Gastrocnemius medialis (tissue), 4 donors: ENCODE data around the gene FAP. TPM values are rescaled to one million over a fixed set of nuclear protein-coding genes. Genes with fewer than 3 reads are reported as not detected.
A peak's percentile ranks its signal among the peaks of the same experiment; 100 is the strongest.

Experiments used
- ATAC-seq, 2 donors: fragments of 150-250 bp; one replicate each; pipeline ENCODE4 v1.9.1; 2016
- DNase-seq, 2 donors: peaks; one replicate each; pipeline ENCODE4 v3.0.0-alpha.2; 2019
- H3K27ac ChIP-seq, 4 donors: fragments of 200-600 bp; sonication (generic); 1 replicate in 1 of 4; 2 replicates in 3 of 4; pipeline ENCODE4 v1.5.1; 2016 to 2018; ENCODE audit warnings: mild to moderate bottlenecking in 2 of 4, moderate library complexity in 1 of 4
- H3K27me3 ChIP-seq, 3 donors: fragments of 200-600 bp; sonication (generic) in 2 of 3; 1 replicate in 1 of 3; 2 replicates in 2 of 3; pipeline versions ENCODE4 v1.5.1 to v1.6.0; 2016 to 2019; ENCODE audit warnings: mild to moderate bottlenecking in 1 of 3, moderate library complexity in 1 of 3
- H3K36me3 ChIP-seq, 2 donors: fragments of 200-600 bp; sonication (generic) in 1 of 2; one replicate each; pipeline ENCODE4 v1.5.1; 2017 to 2018
- H3K4me1 ChIP-seq, 2 donors: fragments of 200-600 bp; sonication (generic) in 1 of 2; one replicate each; pipeline ENCODE4 v1.5.1; 2016 to 2017; ENCODE audit warnings: mild to moderate bottlenecking in 2 of 2
- H3K4me3 ChIP-seq, 4 donors: fragments of 200-600 bp; sonication (generic) in 3 of 4; 1 replicate in 1 of 4; 2 replicates in 3 of 4; pipeline ENCODE4 v1.5.1; 2016 to 2019; ENCODE audit warnings: mild to moderate bottlenecking in 2 of 4
- H3K9me3 ChIP-seq, 3 donors: fragments of 200-600 bp; sonication (generic) in 2 of 3; 1 replicate in 1 of 3; 2 replicates in 2 of 3; pipeline ENCODE4 v1.5.1; 2016 to 2019
- POLR2A ChIP-seq, 2 donors: fragments of 450-650 bp; IDR thresholded peaks; one replicate each; pipeline ENCODE4 v1.6.1; 2017; ENCODE audit warnings: antibody characterized with exemption in 2 of 2, mild to moderate bottlenecking in 2 of 2, moderate library complexity in 2 of 2
- in situ Hi-C, 4 donors: fragments of 200-750 bp; cut with MboI; loops; one replicate each; pipeline versions ENCODE4 v1.15.0 to v1.8.0; 2017; ENCODE audit warnings: low sequenced_read_pairs in 4 of 4
- intact Hi-C: fragments of 100-400 bp; cut with DNase I; formaldehyde crosslinking; loops from one replicate; pipeline ENCODE4 v1.15.1; 2023; ENCODE audit warnings: low total_unique reads
- total RNA-seq, 4 donors: library from RNA; depleted of rRNA; stranded (reverse); fragments of >200 nt; gene quantifications; one replicate each; pipeline versions ENCODE4 v1.1.0 to v1.2.3, GENCODE V29; 2016
- TF ChIP-seq, protein P1 (sequence below), 5 experiments: fragments of 450-650 bp in 3 of 5; fragments of 200-600 bp in 2 of 5; sonication (generic) in 2 of 5; IDR thresholded peaks in 4 of 5; conservative IDR thresholded peaks in 1 of 5; 1 replicate in 4 of 5; 2 replicates in 1 of 5; pipeline ENCODE4 v1.5.1; 2016 to 2019; ENCODE audit warnings: antibody characterized with exemption in 5 of 5, mild to moderate bottlenecking in 3 of 5, moderate library complexity in 3 of 5

FAP gene, protein sequence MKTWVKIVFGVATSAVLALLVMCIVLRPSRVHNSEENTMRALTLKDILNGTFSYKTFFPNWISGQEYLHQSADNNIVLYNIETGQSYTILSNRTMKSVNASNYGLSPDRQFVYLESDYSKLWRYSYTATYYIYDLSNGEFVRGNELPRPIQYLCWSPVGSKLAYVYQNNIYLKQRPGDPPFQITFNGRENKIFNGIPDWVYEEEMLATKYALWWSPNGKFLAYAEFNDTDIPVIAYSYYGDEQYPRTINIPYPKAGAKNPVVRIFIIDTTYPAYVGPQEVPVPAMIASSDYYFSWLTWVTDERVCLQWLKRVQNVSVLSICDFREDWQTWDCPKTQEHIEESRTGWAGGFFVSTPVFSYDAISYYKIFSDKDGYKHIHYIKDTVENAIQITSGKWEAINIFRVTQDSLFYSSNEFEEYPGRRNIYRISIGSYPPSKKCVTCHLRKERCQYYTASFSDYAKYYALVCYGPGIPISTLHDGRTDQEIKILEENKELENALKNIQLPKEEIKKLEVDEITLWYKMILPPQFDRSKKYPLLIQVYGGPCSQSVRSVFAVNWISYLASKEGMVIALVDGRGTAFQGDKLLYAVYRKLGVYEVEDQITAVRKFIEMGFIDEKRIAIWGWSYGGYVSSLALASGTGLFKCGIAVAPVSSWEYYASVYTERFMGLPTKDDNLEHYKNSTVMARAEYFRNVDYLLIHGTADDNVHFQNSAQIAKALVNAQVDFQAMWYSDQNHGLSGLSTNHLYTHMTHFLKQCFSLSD
- total RNA-seq, result 10 to 100 TPM in 1 of 4 donors, 1 to 10 TPM in 2, not detected in 1; 4.8 to 10.1 (median 7.0) TPM

DNA sequence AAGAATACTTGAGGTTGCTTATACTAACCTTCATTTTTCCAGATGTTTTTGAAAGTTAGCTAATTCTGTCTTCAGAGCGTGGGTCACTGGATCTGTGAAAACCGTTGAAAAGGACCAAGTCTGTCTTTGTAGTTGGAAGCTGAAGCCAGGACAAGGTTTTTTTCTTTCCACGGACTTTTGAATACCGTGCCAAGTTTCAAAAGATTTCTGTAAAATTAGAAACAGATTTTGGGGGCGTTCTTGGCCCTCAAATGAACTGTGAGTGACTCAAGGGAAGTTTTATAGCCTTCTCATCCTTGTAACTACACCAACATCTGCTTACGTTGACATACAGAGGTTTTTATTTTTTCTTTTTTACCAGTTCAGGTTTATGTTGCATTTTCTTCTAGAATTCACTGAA, at the start of gene FAP:
TSS of gene FAP (minus strand) at position 152 of the 400 bp plus-strand sequence. CDS start at position 34, 118 bp downstream.
- ATAC-seq (peak; percentile 21 to 44), DNase-seq (no peak)
- Histone ChIP-seq H3K36me3 (no peaks in the 10 kb centered on the region), H3K4me1 (peaks cover 0 to 11% of the 10 kb centered on the region in 2 donors), H3K27me3 (no peaks in the 10 kb centered on the region), H3K27ac (peak within 1 kb of the TSS; percentile 4 to 45 (median 37)), H3K4me3 (peak within 1 kb of the TSS; percentile 8 to 34 (median 10)), H3K9me3 (no peaks in the 10 kb centered on the region)
- intact Hi-C loops (no loop called here), in situ Hi-C loops (no loop called here)
- TF ChIP-seq, protein P1, sequence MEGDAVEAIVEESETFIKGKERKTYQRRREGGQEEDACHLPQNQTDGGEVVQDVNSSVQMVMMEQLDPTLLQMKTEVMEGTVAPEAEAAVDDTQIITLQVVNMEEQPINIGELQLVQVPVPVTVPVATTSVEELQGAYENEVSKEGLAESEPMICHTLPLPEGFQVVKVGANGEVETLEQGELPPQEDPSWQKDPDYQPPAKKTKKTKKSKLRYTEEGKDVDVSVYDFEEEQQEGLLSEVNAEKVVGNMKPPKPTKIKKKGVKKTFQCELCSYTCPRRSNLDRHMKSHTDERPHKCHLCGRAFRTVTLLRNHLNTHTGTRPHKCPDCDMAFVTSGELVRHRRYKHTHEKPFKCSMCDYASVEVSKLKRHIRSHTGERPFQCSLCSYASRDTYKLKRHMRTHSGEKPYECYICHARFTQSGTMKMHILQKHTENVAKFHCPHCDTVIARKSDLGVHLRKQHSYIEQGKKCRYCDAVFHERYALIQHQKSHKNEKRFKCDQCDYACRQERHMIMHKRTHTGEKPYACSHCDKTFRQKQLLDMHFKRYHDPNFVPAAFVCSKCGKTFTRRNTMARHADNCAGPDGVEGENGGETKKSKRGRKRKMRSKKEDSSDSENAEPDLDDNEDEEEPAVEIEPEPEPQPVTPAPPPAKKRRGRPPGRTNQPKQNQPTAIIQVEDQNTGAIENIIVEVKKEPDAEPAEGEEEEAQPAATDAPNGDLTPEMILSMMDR (IDR thresholded peaks at IDR 0.05 in 4 of 5, conservative IDR thresholded peaks at IDR 0.05 in 1 of 5), result no peak
- no peak for TF ChIP-seq POLR2A (IDR thresholded peaks at IDR 0.05)

DNA sequence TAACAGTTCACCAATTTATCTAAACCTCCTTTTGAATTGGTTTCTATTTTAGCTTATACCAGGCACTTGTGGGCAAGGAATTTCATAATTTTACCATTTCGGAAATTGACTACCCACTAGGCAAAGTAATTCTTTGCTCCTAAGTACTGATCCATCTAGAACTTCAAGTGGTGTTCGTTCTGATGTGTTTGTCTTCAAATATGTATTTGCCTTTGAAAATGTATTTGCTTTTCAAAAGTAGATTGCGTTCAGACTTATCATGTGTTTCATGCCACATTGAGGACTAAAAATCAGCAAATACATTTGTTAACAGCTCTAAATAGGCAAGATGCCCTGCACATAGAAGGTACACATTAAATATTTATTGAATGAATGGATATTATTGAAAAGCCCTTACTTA, 48.5 kb upstream of the FAP start:
- DNase-seq (no peak), ATAC-seq (no peak)
- TF ChIP-seq, protein P1 (IDR thresholded peaks at IDR 0.05 in 4 of 5, conservative IDR thresholded peaks at IDR 0.05 in 1 of 5), result no peak
- no peak for TF ChIP-seq POLR2A (IDR thresholded peaks at IDR 0.05)
- H3K9me3 ChIP-seq, result no peaks in the 10 kb centered on the region
- intact Hi-C loops (loop anchor here (10.0 kb wide), 1 partner anchor 137 kb away; the partner anchor contains the start of gene GCG), in situ Hi-C loops (loop anchor here in 2 of 4 donors (10.0 kb wide), 2 partner anchors 67 to 137 kb away; partner anchors contain the start of gene GCG (in 1 of the 2))
- no peaks in the 10 kb centered on the region for H3K27me3 ChIP-seq
- no peak overlapping the region for H3K27ac ChIP-seq
- H3K4me3 ChIP-seq, result no peak overlapping the region
- no peaks in the 10 kb centered on the region for H3K36me3 ChIP-seq
- H3K4me1 ChIP-seq, result no peaks in the 10 kb centered on the region

DNA sequence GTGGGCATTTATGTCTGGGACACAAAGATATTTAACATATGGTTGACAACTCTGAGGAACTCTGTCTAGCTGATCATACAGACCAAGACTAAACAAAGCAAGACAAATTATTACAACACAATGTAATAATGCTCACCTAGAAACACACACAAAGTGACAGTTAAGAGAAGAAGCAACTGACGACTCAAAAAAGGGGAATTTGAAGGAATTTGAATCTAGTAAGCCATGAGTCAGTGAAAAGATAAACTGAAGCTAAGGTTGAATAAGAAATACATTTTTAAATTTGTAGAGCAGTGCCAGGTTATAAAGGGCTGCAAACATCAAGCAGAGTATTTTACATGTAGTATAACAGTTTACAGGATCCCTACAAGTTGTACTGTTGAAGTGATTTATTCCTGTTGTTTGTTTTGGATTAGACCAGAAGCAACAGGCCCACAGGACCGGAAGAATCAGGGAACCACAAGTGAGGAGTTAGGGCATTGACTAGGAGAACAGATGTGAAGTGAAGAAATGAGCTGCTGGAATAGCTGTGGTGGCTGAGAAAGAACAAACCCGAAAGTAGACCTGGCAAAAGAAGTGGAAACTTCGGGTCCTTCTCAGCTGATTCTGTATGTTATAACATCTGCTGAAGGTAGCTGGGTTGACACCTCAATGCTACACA, 39.6 kb upstream of the FAP start:
- Histone ChIP-seq H3K27me3 (no peaks in the 10 kb centered on the region), H3K4me1 (no peaks in the 10 kb centered on the region), H3K9me3 (no peaks in the 10 kb centered on the region), H3K4me3 (no peak overlapping the region), H3K27ac (no peak overlapping the region), H3K36me3 (no peaks in the 10 kb centered on the region)
- intact Hi-C loops (no loop called here), in situ Hi-C loops (no loop called here)
- DNase-seq (no peak), ATAC-seq (no peak)
- TF ChIP-seq, protein P1 (IDR thresholded peaks at IDR 0.05 in 4 of 5, conservative IDR thresholded peaks at IDR 0.05 in 1 of 5), result no peak
- TF ChIP-seq POLR2A (IDR thresholded peaks at IDR 0.05), result no peak

DNA sequence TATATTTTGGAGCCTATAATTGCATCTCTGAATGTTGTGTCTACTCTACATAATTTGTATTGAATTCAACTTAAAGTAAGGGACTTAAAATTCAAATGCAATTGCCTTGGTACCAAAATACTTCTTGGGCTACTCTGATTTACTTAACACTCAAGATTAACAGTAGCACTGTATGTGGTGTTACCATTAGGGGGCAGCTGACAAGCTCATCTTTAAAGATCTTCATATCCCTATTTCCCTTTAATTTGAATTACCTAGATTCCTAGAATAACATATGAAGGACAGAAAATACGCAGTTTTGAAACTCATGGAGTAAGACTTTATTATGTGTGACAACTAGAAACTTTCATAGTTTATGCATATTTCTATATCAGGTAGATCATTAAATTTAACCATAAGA, 37.4 kb upstream of the FAP start:
- TF ChIP-seq, protein P1 (IDR thresholded peaks at IDR 0.05 in 4 of 5, conservative IDR thresholded peaks at IDR 0.05 in 1 of 5), result no peak
- TF ChIP-seq POLR2A (IDR thresholded peaks at IDR 0.05), result no peak
- no peaks in the 10 kb centered on the region for H3K27me3 ChIP-seq
- in situ Hi-C loops (no loop called here), intact Hi-C loops (no loop called here)
- no peaks in the 10 kb centered on the region for H3K9me3 ChIP-seq
- no peak overlapping the region for H3K27ac ChIP-seq
- no peaks in the 10 kb centered on the region for H3K4me1 ChIP-seq
- no peaks in the 10 kb centered on the region for H3K36me3 ChIP-seq
- DNase-seq (no peak), ATAC-seq (no peak)
- H3K4me3 ChIP-seq, result no peak overlapping the region
